ENCODE data around the gene HOXB2.

The HOXB2 gene

DNA sequence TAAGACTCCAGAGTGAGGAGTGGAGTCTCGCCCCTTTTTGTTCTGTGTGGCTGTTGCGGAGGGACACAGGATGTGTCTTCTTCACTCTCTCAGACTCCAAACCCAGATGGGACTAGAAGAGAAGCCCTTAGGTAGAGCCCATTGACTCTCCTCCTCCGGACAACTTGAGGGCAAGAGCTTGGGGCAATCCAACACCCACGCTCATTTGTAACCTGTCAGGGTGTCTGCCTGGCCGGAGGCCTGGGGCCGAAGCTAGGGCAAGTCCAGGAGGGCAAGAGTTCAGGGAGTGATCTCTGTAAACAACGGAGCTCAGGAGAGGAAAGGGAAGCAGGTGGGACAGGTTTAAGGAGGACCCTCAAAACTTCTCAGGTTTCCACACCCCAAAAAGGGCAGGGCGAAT lies 12.6 kb downstream of the HOXB2 start:
- Mint-ChIP-seq H3K9me3 (no peaks in the 10 kb centered on the region), H3K36me3 (ENCODE audit: low read depth) (no peaks in the 10 kb centered on the region), H3K27ac (no peak overlapping the region), H3K27me3 (peaks cover 14% of the 10 kb centered on the region), H3K4me3 (no peak overlapping the region), H3K4me1 (ENCODE audit: low read depth) (peaks cover 4% of the 10 kb centered on the region)
- DNase-seq, result no peak

DNA sequence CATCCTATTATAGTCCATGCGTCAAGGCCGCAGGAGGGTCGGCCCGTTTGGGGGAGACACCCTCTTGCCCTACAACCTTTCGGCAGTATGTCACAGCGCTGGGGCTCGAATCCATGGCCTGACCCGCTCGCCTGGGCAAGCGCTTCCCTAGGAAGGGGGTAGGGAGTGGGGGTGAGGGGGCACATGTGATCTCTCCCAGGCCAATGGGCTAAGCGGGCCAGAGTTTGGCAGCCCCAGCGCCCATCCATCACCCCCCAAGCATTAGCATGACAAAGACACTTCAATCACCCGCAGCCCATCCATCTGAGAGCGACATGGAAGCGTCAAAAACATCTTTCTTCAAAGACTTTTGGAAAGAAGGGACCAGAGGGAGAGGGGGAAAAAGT lies 14.0 kb downstream of the HOXB2 start, which contains the start of gene HOXB1:
Gene HOXB1, minus strand, starts transcription at position 125 of the 386 bp plus-strand sequence. Its CDS starts 107 bp downstream, at position 18.
- Mint-ChIP-seq H3K27me3 (peaks cover 23% of the 10 kb centered on the region), H3K4me3 (no peak within 1 kb of the TSS), H3K36me3 (ENCODE audit: low read depth) (no peaks in the 10 kb centered on the region), H3K9me3 (no peaks in the 10 kb centered on the region), H3K4me1 (ENCODE audit: low read depth) (peaks cover 7% of the 10 kb centered on the region), H3K27ac (no peak within 1 kb of the TSS)
- DNase-seq, result no peak

DNA sequence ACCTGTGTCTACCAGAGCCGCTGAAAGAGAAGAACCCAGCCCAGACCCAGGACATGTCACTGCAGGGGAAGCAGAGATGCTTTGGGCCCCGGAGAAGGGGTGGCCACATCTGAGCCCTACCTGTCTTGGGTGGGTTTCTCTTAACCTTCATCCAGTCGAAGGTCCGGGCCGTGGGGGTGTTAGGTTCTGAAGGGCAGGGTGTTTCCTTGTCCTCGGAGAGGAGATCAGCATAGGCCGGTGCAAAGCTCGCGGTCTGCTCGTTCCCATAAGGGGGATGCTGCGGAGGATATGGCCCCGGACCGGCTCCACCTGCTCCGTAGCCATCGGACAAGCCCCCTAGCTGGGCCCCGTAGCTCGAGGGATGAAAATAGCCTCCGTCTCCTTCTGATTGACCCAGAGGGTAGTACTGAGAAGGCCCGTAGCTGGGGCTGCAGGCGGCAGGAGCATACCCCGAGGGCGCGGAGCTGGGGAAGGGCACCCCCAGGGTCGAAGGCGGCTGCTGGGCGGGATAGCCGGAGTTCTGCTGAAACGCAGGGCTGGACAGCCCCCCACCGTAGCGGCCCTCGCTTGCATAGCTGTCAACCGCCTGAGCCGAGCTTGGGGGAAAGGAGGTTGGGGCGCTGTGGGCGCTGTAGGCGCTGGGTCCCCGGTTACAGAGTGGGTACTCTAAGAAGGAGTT lies 14.6 kb downstream of the HOXB2 start:
- no peaks in the 10 kb centered on the region for H3K36me3 Mint-ChIP-seq (ENCODE audit: low read depth)
- H3K4me3 Mint-ChIP-seq, result no peak overlapping the region
- no peak for DNase-seq
- H3K4me1 Mint-ChIP-seq (ENCODE audit: low read depth), result peaks cover 5% of the 10 kb centered on the region
- no peak overlapping the region for H3K27ac Mint-ChIP-seq
- H3K27me3 Mint-ChIP-seq, result peaks cover 28% of the 10 kb centered on the region
- H3K9me3 Mint-ChIP-seq, result no peaks in the 10 kb centered on the region

DNA sequence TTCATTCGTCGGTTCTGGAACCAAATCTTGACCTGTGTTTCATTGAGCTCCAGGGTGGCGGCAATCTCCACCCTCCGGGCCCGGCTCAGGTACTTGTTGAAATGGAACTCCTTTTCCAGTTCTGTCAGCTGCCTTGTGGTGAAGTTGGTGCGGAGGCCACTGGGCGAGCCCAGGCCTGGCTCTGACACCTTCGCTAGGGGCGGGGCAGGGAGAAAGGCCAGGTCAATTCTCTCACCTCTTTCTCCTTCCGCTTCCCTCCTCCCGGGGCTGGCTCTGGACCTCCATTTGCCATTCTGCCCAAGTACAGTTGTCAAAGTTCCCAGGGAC lies 15.3 kb downstream of the HOXB2 start:
- peaks cover 34% of the 10 kb centered on the region for H3K27me3 Mint-ChIP-seq
- H3K4me1 Mint-ChIP-seq (ENCODE audit: low read depth), result peaks cover 5% of the 10 kb centered on the region
- H3K27ac Mint-ChIP-seq, result no peak overlapping the region
- no peaks in the 10 kb centered on the region for H3K9me3 Mint-ChIP-seq
- H3K4me3 Mint-ChIP-seq, result no peak overlapping the region
- H3K36me3 Mint-ChIP-seq (ENCODE audit: low read depth), result no peaks in the 10 kb centered on the region
- no peak for DNase-seq

DNA sequence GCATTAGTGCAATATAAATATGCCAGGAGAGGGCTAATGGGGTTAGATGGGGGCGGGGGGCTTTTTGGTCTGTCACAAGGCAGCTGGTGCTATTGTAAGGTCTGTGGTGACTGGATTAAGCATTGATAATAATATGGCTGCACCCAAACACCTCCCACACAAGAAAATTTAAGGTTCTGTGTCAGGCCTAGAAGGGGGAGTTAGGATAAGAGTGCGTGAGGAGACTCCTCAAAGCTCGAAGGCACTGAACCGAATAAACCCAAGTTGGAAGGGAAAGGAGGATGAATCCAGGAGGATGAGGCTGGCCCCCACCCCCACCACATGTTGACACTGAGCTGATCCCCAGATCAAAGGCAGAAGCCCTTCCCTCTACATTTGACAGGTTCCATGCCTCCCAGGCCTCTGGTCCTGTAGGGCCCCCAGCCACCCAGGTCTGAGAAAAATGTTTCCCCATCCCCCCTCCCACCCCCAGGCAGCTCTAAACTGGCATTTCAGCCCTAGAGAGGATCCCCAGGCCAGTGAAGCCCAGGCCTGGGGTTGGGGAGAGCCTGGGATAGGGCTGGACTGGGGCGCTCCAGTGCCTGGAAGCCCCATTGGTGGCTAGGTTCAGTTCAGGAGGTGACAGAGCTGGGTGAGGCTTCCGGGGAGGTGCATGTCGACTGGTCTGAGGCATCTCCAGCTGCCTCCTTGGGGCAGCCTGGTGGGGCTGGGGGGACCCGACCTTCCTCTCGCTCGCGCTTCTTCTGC lies 15.8 kb downstream of the HOXB2 start:
- H3K4me3 Mint-ChIP-seq, result no peak overlapping the region
- peaks cover 38% of the 10 kb centered on the region for H3K27me3 Mint-ChIP-seq

DNA sequence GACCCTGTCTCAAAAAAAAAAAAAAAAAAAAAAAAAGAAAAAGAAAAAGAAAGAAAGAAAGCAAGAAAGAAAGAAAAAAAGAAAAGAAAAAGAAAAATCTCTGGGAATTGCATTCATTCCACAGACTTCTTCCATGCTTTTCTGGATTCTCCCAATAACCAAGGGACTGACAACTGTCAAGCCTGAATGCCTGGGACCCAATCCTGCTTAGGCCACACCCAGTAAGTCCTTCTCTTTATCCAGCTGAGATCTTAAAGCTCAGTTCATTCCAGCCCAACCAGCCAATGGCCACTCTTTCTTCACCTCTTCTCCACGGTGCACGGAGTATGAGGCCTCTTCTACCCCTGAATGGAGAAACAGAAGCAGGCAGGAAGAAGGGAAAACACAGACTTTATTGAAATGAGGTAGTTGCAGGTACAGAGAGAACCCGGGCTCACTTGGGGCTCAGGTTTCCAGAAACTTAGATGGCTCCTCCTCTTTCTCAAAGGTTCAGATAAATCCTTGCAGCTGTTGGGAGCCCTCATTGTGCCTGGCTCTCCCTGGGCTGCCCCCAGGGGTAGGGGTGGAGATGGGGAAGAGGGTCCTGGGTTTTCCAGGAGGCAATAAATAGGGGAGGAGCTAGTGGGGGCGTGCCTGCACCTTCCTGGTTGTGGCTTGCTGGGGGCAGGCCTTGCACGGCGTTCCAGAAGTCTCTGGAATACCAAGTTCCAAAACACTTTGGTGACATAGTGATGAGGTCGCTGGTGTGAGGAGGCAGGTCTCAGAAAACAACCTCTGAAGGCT lies 16.6 kb downstream of the HOXB2 start:
- no peaks in the 10 kb centered on the region for H3K36me3 Mint-ChIP-seq (ENCODE audit: low read depth)
- no peak for DNase-seq
- peaks cover 5% of the 10 kb centered on the region for H3K4me1 Mint-ChIP-seq (ENCODE audit: low read depth)
- no peaks in the 10 kb centered on the region for H3K9me3 Mint-ChIP-seq
- H3K27me3 Mint-ChIP-seq, result peaks cover 45% of the 10 kb centered on the region
- no peak overlapping the region for H3K4me3 Mint-ChIP-seq
- H3K27ac Mint-ChIP-seq, result no peak overlapping the region

More for the DNA sequence above, 15.8 kb downstream of the HOXB2 start:
- Mint-ChIP-seq H3K9me3 (no peaks in the 10 kb centered on the region), H3K27ac (no peak overlapping the region), H3K4me1 (ENCODE audit: low read depth) (peaks cover 5% of the 10 kb centered on the region), H3K36me3 (ENCODE audit: low read depth) (no peaks in the 10 kb centered on the region)
- no peak for DNase-seq

DNA sequence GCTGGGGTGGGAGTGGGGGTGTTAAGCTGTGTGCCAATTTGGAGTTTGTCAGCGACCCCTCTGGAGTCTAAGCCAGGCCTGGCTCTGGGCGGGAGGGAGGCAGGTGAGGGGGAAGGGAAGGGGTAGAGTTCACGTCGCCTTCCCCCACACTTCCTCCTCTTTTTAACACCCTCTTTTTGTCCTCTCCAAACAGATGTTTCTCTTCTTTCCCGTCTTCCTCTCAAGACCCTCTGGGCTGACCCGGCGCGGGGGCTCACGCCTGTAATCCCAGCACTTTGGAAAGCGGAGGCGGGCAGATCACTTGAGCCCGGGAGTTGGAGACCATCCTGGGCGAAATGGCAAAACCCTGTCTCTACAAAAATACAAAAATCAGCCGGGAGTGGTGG lies 17.4 kb downstream of the HOXB2 start:
- Mint-ChIP-seq H3K27ac (no peak overlapping the region), H3K4me1 (ENCODE audit: low read depth) (peaks cover 5% of the 10 kb centered on the region), H3K9me3 (no peaks in the 10 kb centered on the region), H3K36me3 (ENCODE audit: low read depth) (no peaks in the 10 kb centered on the region), H3K4me3 (no peak overlapping the region), H3K27me3 (peaks cover 52% of the 10 kb centered on the region)
- DNase-seq, result no peak

DNA sequence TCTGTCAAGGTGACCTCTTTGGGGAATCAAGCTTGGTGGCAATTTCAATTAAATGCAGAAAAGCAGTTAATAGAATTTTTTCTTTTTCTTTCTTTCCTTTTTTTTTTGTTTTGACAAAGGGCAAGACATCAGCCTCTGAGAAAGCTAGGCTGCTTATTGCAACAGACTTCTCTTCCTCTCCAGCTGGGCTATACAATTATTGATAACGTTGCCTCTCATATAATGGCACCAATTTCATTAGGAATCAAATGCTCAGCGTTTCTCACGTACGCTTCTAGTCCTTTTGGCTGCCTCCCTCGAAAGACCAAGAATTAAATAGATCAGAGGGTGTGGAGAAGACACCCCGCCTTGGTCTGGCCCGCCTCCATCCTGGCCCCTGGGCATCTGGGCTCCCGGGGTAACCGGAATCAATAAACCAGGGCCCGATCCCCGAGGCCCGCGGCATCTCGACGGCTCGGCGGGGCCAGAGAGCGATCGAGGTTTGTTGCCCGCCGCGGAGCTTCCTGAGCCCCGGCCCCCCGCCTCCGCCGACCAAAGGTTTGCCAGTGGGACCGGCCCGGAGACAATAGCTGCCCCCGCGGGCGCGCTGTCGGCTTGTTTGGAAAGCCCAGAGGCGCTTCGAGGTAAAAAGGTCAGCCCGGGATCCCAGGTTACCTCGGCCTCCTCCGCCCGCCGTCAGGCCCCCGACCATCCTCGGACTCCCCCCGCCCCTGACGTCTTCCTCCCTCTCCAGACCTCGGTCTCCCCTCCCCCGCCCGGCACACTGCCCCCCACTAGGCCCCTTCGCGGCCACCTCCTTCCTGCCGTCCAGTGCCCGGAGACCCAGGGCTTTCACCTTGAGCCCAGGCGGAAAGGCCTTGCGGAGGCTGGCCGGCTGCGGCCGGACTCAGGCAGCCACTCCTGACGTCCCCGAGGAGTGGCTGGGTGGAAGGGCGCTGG lies 18.0 kb downstream of the HOXB2 start:
- no peak overlapping the region for H3K4me3 Mint-ChIP-seq
- peaks cover 58% of the 10 kb centered on the region for H3K27me3 Mint-ChIP-seq
- H3K4me1 Mint-ChIP-seq (ENCODE audit: low read depth), result peaks cover 5% of the 10 kb centered on the region

DNA sequence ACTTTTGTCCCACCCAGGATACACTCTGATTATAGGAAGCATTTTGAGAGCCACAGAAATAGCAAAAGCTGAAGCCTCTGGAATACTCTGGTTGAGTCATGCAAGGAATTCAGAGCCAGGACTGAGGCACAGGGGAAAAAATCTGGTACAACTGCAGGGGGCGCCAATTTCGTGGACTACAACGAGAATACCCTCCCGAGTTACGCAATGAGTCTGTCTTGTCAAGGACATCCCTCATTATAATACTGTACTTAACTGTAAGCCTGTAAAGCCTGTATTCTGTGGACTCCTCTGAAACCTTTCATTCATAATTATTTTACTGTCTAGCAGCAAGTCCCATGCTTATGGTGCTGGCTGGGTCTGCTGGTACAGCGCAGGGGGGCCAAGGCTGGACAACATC lies 21.9 kb downstream of the HOXB2 start:
- Mint-ChIP-seq H3K9me3 (no peaks in the 10 kb centered on the region), H3K27ac (no peak overlapping the region), H3K27me3 (peaks cover 68% of the 10 kb centered on the region), H3K36me3 (ENCODE audit: low read depth) (no peaks in the 10 kb centered on the region), H3K4me3 (no peak overlapping the region), H3K4me1 (ENCODE audit: low read depth) (peaks cover 5% of the 10 kb centered on the region)
- DNase-seq, result no peak

More for the DNA sequence above, 18.0 kb downstream of the HOXB2 start:
- Mint-ChIP-seq H3K36me3 (ENCODE audit: low read depth) (no peaks in the 10 kb centered on the region), H3K27ac (no peak overlapping the region), H3K9me3 (no peaks in the 10 kb centered on the region)
- DNase-seq, result no peak

DNA sequence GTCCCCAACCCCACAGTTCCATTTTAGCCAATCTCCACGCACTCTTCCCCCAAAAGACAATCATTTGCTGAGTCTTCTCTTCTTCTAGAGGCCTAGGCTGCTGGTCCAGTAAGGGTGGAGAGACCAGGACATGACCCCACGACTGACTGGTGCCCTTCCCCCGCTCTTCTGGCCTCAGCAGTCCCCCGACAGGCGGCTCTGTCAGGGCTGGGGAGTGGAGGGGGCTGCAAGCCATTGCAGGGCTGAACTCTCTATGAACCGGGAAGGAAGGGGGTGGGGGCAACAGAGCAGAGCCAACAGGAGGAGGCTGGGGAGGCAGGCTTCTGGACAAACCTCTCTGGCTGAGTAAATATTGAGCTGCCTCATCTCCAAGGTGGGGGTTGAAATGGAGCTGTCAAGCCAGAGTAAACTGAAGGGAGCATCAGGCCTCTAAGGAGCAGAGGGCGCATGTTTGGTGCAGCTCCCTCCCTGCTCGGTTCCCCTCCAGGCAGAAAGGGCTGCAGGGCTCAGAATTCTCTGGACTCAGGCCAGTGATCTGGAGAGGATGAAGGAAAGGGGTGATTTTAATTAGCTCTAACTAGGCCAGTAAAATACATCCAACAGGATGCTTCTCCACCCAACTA lies 22.8 kb downstream of the HOXB2 start:
- no peak for DNase-seq
- no peaks in the 10 kb centered on the region for H3K9me3 Mint-ChIP-seq
- no peak overlapping the region for H3K27ac Mint-ChIP-seq
- H3K4me3 Mint-ChIP-seq, result no peak overlapping the region
- H3K27me3 Mint-ChIP-seq, result peaks cover 64% of the 10 kb centered on the region
- H3K36me3 Mint-ChIP-seq (ENCODE audit: low read depth), result no peaks in the 10 kb centered on the region
- H3K4me1 Mint-ChIP-seq (ENCODE audit: low read depth), result peaks cover 3% of the 10 kb centered on the region

DNA sequence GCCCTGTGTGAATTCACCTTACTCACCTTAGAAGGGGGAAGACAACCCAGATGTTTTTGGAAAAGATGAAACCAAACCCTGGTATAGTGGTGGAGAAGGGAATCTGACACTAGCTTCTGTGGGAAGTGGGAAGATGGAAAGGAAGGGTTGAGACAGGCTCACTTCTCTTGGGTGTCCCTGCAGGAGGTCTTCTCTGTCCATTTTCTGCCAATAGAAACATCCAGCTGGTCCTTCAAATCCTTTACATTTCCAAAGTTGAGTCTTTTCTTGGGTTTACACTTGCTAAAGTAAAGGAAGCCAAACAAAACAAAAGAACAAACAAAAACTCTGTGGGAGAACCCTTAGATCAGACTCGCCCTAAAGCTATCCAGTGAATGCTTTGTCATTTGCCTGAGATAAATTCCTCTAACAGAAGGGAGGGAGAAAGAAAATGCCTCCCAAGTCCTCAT lies 24.3 kb downstream of the HOXB2 start:
- no peaks in the 10 kb centered on the region for H3K36me3 Mint-ChIP-seq (ENCODE audit: low read depth)
- no peak overlapping the region for H3K27ac Mint-ChIP-seq
- no peak for DNase-seq
- peaks cover 59% of the 10 kb centered on the region for H3K27me3 Mint-ChIP-seq
- H3K9me3 Mint-ChIP-seq, result no peaks in the 10 kb centered on the region
- no peak overlapping the region for H3K4me3 Mint-ChIP-seq
- no peaks in the 10 kb centered on the region for H3K4me1 Mint-ChIP-seq (ENCODE audit: low read depth)

DNA sequence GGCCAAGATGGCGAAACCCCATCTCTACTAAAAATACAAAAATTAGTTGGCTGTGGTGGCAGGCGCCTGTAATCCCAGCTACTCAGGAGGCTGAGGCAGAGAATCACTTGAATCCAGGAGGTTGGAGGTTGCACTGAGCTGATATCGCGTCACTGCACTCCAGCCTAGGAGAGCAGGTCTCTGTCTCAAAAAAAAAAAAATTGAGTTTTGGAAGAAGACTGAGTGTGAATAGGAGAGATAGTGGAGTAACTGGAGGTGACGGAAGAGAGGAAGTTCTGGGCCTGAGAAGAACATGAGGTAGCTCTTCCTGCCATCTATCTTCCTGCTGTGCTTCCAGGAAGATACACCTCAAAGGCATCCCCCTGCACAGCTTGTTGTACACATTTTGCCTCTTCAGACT lies 25.5 kb downstream of the HOXB2 start:
- Mint-ChIP-seq H3K9me3 (no peaks in the 10 kb centered on the region), H3K27ac (no peak overlapping the region), H3K4me1 (ENCODE audit: low read depth) (peaks cover 3% of the 10 kb centered on the region), H3K4me3 (no peak overlapping the region), H3K36me3 (ENCODE audit: low read depth) (no peaks in the 10 kb centered on the region), H3K27me3 (peaks cover 61% of the 10 kb centered on the region)
- DNase-seq, result no peak

DNA sequence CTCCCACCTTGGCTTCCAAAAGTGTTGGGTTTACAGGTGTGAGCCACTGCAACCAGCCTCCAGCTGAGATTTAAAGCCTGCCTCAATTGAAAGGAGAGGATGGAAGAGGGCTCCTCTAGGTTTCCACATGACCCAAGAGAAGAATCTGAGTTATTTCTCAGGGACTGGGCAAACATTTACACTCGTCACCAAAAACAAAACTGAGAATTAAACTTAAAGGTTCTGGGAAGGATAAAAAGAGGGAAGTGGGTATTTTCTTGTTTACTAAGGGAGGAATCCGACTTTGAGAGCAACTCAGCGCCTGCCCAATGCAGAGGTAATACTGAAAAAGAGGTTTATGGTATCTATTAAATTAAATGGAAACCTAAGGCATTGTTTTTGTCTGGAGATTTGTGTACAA lies 27.4 kb downstream of the HOXB2 start:
- H3K4me1 Mint-ChIP-seq (ENCODE audit: low read depth), result peaks cover 19% of the 10 kb centered on the region
- no peaks in the 10 kb centered on the region for H3K9me3 Mint-ChIP-seq
- H3K27ac Mint-ChIP-seq, result no peak overlapping the region
- DNase-seq, result no peak
- H3K4me3 Mint-ChIP-seq, result no peak overlapping the region
- H3K27me3 Mint-ChIP-seq, result peaks cover 55% of the 10 kb centered on the region
- no peaks in the 10 kb centered on the region for H3K36me3 Mint-ChIP-seq (ENCODE audit: low read depth)
